NOMO-1 treated with DMSO at 0.1 percent for 48 hours (cell line): ENCODE results near the gene STK33.

Experiments
- DNase-seq: peaks from one replicate; lab custom pipeline; 2025; ENCODE audit not compliant: unreplicated experiment; lab: John Stamatoyannopoulos, UW

Gene STK33

DNA sequence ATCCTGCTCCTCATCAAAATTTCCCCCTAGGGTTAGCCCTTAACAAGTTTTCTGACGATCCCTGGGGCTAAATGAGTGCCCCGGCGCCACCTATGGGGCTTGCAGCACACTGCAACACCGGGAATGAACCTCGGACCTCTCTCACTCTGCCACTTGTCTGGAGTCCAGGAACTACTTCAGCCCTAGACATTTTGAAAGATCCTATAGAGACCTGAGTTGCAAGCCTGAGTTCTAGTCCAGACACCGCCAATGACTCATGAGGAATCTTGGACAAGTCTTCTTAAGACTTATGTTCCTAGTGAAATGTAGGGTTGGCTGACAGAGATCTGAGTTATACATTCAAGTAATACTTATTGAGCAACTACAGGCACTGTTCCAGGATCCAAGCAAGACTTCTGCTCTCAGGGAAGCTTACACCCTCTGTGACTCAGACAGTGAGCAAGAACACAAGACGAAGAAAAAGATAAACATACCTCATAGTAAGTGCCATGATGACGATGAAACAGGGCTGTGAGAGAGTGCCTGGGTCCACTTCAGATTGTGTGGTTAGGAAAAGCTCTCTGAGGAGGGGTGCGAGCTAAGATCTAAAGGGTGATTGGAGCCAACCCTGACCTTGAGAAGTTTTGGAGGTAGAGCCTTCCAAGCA, 10.2 kb upstream of the STK33 start:
- peak; percentile 57 for DNase-seq

DNA sequence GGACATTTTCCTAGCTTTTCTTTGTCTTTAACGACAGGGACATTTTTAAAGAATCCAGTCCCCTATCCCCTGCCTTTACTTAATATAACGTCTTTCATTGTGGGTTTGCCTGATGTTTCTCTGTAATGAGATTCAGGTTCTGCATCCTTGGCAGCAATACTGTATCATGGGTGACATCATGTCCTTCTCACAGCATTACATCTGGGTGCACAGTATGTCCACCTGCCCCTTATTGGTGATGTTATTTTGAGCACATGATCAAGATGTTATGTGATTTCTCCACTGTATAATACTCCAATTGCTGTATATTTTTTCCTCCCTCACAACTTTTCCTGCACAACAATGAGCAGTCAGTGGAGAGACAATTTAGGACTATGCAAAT, 9.7 kb upstream of the STK33 start:
- no peak for DNase-seq

DNA sequence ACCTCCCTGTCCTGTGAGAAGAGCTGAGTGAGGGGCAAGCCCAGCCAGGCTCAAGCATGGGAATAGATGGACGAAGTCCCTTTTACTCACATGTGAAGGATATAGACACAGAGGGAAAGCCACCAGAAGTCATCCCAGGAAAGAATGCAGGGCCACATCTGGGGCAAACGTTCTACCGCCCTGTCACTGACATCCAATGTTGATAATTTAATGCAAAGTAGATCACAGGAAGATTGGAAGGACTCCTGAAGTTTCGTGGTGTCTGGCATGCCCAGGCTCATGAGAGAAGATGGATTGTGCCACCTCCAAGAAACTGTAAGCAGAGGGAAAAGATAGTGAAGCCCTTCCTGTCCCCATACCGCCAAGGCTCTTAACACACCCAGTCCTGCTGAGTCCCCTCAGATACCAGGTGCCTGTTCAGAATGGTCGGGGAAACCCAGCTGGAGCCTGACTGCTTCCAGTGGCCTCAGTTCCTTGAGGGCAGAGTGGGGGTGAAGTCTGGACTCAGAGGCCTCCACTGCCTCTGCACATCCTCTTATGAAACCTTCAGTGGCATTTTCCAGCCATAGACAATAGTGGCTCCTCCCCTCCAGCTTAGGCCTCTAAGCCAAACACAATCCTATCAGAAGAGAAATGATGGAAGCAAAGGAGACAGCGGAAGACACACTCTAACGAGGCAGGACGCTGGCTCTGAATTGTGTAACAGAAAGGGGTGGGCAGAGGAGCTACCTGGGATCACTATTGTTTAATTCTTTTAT, 7.5 kb upstream of the STK33 start:
- DNase-seq = no peak

DNA sequence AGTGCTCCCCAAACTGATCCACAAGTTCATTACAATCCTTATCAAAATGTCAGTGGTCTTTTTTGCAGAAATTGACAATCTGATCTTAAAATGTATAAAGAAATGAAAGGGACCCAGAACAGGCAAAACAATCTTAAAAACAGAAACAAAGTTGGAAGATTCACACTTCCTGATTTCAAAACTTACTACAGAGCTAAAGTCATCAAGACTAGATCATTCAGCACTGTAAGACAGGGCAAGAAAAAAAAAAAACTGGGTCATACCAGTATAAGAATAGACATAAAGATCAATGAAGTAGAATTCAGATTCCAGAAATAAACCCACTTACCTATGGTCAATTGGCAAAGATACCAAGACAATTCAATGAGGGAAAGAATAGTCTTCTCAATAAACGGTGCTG, 4.5 kb upstream of the STK33 start:
- peak; percentile 9 for DNase-seq

- DNase-seq = peak; percentile 64
Measured at GRCh38 chr11:8597182-8597581, 3.2 kb upstream of the STK33 start.

DNA sequence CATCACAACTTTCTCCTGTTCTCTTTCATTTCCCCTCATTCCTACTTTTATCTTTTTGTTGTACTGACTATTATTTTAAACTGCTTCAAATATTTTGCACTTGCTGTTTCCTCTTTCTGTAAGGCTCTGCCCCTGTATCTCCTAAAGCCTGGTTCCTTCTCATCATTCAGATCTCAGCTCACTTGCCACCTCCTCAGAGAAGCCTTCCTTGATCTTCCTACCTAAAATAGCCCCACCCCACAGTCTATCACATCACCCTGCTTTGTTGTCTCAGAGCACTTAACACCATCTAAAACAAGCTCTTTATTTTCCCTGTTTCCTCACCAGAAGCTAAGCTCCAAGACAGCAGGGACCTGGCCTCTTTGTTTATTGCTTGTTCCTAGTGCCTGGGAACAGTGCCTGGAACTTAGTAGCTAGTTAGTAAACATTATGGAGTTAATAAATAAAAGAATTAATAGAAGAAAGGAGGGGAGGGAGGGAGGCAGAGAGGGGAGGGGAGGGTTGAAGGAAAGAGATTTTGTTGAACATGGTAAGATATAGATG, 2.5 kb upstream of the STK33 start:
- no peak for DNase-seq

GRCh38 chr11:8593455-8593854, 573 bp downstream of the STK33 start:
- no peak for DNase-seq

GRCh38 chr11:8587915-8588314, 6.1 kb downstream of the STK33 start:
- DNase-seq = no peak

GRCh38 chr11:8586805-8587204, 7.2 kb downstream of the STK33 start:
- no peak for DNase-seq

- DNase-seq = peak; percentile 2
Measured at GRCh38 chr11:8586184-8586583, 7.8 kb downstream of the STK33 start.

- DNase-seq = no peak
Measured at GRCh38 chr11:8584511-8584910, 9.5 kb downstream of the STK33 start.

- no peak for DNase-seq
Measured at GRCh38 chr11:8584082-8584481, 9.9 kb downstream of the STK33 start.

DNA sequence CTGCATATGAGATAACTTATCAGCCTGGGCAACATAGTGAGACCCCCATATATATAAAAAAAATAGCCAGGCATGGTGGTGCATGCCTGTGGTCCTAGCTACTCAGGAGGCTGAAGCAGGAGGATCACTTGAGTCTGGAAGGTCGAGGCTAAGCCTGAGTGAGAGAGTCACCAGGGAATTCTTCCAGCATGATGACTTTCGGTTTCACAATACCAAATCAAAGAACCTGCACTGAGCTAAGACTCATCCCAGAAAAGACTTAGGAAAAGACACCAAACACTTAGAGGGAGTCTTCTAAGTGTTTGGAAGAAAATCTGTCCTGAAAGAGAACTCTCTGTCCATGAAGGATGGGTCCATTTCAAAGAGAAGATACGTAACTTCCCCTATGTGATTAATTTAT, 12.7 kb downstream of the STK33 start:
- DNase-seq = no peak

GRCh38 chr11:8577791-8578581, 16.0 kb downstream of the STK33 start:
- DNase-seq = no peak

- DNase-seq = no peak
Measured at GRCh38 chr11:8574798-8575197, 19.2 kb downstream of the STK33 start.

DNA sequence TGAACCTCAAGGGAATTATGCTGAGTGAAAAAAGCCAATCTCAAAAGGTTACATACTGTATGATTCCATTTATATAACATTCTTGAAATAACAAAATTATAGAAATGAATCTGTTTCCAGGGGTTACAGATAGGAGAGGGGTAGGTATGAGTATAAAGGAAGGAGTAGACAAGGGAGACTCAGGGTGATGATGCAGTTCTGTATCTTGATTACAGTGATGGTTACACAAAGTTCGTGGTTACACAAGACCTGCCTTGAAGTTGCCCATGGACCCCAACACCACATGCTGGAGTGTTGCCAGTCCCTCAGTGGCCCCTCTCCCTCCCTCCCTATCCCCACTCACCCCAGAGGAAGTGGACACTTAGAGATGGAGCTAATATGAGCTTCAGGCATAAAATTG, 20.3 kb downstream of the STK33 start:
- no peak for DNase-seq

GRCh38 chr11:8567602-8568198, 26.3 kb downstream of the STK33 start:
- DNase-seq = no peak

DNA sequence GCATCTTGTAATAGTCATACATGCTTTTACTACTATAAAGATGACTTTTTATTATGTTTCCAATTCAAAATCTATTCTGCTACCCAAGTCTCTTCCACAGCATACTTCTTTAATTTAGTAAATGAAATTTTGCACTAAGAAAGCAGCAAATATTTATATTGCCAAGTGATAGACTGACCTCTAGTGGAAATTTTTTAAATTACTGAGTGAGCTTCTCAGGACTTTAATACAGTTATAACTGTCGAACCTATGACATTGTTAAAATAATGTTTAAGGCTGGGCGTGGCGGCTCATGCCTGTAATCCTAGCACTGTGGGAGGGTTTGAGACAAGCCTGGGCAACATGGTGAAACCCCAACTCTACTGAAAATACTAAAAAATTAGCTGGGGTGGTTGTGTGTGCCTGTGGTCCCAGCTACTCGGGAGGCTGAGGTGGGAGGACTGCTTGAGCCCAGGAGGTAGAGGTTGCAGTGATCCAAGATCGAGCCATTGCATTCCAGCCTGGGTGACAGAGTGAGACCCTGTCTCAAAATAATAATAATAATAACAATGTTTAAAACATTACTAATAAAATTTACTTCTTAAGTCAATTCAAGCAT, 27.3 kb downstream of the STK33 start:
- peak; percentile 59 for DNase-seq

DNA sequence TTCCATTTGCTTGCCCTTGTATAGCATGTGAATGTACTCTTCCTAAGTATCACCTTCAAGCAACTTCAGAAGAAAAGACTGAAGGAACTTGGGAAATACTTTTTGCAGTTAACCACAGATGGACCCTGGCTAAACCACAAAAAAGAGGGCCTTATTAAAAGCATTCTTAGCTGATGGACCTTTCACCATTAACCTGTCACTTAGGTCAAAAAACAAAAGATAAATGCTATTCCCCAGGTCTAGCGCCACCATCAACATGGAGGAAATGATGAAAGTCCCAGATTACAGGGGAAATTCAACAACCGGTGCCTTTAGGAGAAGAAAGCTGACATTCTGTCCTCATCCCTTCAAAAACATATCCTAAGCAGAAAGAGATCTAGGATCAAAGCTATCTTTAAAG, 29.5 kb downstream of the STK33 start:
- no peak for DNase-seq

- no peak for DNase-seq
Measured at GRCh38 chr11:8561461-8561860, 32.6 kb downstream of the STK33 start.

DNA sequence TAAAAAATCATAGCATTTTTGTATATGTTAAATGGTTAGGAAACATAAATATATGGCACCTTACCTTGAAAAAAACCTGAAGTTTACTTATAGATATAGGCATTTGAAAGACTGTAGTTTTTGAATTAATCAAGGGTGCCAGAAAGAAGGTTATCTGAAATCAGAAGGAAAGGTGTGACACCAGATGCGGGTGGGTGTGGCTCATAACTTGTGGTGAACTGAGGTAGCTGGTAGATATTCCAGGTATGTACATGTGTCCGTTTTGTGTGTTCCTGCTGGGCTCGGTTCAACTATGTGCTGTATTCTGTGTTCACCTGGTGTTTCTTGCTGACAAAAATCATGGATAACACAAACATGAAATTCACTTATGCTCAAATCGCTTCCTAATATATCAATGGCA, 35.6 kb downstream of the STK33 start:
- DNase-seq = no peak
